A172 (cell line): ENCODE data around the gene SHISA7. TPM values are rescaled to one million over a fixed set of nuclear protein-coding genes. Genes with fewer than 3 reads are reported as not detected.
A peak's percentile ranks its signal among the peaks of the same experiment; 100 is the strongest.

Experiments used
- DNase-seq: peaks from one replicate; pipeline ENCODE4 v3.0.0-alpha.2; 2015; ENCODE audit warnings: low spot score
- total RNA-seq: library from RNA; depleted of rRNA; stranded (reverse); fragments of >200 nt; shearing (Covaris generic); gene quantifications from 2 replicates; pipeline ENCODE4 v1.2.3, GENCODE V29; 2014; rRNA removed

The SHISA7 gene
- not detected in 2 replicates for total RNA-seq

DNA sequence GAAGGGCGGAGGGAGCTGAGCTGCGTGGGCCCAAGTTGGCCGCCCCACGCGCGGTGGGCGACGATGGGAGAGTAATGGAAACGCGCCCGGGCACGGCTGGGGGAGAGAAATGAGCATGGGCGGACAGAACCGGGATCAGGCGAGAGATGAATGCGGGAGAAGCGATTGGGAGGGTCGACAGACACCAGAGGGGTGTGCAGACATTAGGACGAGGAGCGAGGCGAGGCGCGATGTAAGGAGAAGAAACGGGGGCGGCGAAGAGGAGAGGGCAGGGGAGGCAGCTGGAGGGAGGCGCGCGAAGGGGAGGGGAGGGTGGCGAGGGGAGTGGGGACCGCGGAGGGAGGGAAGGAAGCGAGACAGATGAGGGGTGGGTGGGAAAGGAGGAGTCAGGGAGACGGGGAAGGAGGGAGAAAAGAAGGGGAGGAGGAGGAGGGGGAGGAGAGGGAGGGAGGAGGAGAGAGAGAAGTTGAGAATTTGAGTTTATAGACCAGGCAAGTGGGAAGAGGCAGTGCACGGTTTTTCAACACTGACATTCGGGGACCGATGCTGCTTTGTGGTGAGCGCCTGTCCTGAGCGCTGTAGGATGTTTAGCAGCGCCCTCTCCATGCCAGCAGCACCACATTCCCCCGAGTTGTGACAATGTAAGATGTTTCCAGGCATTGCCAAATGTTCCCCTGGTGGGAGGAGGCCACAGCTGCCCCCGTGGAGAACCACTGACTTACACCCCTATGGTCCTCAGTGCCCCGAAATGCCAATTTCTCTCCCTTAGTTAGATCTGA lies at the start of gene SHISA7:
Gene SHISA7 (minus strand): TSS at position 256 of the 779 bp plus-strand sequence. CDS start 437 bp downstream, outside the sequence.
- no peak for DNase-seq

DNA sequence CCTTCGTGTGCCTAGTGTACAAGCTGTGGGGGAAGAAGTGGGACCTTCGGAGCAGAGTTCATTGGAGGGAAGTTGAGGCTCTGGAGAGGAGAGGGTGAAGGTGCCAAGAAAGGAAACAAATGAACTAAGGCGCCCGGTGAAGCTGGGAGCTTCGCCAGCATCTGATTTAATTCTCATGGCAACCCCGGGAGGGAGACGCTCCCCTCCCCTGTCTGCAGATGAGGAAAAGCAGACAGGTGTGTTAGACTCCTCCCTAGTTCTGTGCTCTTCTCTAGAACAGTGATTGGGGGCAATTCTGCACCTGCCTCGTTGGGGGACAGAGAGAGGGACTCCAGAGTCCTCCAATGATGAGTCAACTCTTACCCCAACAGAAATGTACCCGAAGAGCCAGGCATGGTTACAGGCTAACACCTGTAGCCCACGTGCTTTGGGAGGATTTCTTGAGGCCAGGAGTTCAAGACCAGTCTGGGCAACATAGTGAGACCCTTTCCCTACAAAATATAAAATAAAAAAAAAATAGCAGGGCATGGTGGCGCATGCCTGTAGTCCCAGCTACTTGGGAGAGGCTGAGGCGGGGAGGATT lies 49.4 kb upstream of the SHISA7 start:
- DNase-seq = no peak

DNA sequence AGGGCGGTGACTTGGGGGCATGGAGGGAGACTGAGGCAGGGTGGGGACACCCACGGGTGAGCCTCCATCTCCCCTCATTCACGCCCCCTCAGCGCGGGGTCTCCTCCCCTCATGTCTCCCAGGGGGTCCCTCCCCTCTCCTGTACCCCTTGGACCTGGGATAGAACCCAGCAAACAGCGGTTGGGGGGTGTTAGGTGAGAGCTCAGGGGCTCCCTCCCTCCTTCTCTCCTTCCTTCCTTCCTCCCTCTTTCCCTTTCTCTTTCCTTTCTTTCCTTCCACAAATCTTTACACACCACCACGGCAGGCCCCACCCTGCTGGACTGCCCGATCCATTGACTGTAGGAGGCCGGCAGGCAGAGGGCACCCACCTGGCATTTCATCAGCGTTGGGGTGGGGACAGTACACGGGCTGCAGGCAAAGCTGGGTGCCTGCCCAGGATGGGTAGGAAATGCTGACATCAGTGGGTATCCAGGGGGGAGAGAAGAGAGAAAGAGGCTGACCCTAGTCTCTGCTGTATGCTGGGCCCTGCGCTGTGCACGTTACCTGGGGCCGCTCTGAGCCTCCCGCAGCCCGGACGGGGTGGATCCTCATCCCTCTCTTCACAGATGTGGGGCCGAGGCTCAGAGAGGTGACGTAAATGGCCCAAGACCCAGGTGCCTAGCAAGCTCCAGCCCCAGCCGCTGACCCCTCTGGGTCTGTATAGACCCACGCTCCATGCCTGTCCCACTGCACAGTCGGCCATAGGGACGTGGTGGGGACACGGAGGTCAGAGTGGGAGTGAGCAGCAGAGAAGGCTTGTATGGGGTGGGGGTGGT lies 48.7 kb upstream of the SHISA7 start:
- peak; percentile 46 for DNase-seq

DNA sequence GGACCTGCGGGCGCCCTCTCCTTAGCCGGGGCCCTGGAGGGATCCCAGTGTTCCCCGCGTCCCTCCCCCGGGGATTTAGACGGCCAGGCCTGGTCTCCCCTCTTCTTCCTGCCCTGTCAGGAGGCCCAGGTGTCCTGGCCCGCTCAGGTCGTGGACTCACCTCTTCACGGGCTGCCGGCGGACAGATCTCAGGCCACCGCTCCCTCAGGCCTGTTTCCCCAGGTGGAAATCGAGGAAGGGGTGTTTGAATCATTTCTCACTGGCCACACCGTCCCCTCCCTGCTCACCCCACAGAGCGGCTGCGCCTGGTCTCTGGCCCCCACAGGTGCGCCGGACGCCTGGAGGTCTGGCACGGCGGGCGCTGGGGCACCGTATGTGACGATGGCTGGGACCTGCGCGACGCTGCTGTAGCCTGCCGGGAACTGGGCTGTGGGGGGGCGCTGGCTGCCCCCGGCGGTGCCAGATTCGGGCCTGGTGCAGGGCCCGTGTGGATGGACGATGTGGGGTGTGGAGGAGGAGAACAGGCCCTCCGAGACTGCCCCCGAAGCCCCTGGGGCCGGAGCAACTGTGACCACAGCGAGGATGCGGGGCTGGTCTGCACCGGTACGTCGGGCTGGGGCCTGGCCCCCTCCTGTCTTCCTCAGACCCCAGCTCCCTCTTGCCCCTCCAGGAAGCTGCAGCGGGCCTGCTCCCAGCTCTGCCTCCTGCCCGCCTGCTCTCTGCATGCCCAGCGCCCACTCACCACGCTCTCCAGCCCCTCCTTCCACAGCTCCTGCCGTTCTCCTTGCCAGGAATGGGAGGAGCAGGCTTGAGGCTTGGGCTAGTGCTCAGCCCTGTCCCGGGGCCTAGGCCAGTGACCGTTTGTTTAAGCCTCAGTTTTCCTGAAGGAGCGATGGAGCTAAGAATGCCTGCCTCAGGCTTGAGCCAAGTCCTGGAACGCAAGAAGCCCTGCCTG lies 47.7 kb upstream of the SHISA7 start:
- no peak for DNase-seq

DNA sequence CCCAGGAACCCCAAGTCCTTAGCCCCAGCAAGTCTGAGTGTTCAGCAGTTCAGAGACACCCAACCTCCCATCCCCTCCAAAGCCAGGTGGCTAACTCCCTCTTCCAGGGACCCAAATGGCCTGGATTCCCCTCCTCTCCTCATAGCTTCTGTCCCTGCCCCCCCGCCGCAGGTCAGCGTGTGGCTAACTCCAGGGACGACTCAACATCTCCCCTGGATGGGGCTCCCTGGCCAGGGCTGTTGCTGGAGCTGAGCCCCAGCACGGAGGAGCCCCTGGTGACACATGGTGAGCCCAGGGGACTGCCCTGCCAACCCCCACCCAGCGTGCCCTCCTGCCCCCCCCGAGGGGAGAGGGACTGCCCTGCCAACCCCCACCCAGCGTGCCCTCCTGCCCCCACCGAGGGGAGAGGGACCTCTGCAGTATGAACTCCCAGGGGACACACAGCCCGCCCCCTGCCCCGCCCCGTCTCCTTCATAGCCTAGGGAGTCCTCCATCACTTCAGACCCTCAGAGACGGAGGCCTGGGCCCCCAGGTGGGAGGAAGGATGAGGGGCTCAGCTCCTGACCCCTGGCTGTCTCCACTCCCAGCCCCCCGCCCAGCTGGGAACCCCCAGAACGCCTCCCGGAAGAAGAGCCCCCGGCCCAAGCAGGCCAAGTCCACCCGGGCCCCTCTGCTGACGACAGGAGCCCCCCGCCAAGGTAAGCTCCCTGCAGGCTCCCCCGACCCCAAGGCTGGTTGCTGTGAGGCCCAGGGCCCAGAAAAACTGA lies 46.8 kb upstream of the SHISA7 start:
- DNase-seq = no peak

DNA sequence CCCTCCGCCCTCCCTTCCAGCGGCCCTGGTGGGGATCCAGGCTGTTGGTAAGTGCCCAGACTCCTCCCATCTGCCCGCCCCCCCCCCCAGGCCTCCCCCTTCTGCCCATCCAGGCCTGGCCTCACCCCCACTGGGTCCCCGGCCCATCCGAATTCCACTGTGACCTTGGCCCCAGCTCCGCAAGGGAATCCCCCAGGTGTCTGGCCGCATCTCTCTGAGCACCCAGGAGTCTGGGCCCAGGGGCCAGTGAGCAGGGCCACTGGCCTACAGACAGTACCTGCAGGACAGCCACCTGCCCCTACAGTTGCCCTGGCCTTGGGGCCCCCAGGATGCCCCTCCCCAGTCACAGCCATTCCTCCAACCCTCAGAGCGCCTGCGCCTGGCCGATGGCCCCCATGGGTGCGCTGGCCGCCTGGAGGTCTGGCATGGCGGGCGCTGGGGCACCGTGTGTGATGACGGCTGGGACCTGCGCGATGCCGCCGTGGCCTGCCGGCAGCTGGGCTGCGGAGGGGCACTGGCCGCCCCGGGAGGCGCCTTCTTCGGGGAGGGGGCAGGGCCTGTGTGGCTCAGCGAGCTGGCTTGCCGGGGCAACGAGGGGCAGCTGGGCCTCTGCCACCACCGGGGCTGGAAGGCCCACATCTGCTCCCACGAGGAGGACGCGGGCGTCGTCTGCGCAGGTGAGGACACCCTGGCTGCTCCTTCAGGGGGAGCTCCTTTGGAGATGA lies 46.0 kb upstream of the SHISA7 start:
- no peak for DNase-seq

DNA sequence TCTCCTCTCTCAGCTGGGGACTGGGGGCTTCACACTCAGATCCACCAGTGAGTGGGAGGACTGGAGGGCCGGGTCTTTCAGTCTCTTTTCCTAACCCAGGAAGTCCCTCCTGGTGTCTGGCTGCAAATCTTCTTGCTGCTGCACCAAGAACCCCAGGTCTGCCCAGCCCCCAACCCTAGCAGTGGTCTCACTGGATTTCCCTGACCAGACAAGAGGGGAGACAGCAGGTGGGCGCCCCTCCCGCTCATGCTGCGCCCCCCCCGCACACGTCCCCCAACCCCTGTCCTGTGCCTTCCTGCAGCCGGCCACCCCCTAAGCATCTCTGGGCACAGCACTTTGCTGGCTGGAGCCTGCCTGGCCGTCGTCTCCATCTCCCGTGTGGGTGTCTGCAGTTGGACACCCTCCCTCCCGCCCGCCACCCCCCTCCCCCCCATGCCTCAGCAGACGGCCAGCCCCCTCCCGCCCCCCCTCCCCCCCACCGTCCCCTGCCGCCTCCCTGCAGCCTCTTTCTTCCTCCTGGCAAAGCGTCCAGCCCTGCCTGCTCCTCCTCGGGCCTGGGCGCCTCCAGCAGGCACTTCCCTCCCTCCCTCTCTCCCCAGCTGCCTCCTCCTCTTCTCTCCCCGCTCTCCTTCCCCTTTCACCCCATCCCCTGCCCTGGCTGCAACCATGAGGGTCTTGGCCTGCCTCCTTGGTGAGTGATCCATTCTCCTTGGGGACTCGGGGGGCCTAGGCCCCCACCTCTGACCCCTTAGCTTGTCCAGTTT lies 45.0 kb upstream of the SHISA7 start, which contains the start of gene SSC5D:
Gene SSC5D (plus strand): TSS at position 513 of the 764 bp plus-strand sequence. CDS start 154 bp downstream, at position 667.
- DNase-seq = no peak

DNA sequence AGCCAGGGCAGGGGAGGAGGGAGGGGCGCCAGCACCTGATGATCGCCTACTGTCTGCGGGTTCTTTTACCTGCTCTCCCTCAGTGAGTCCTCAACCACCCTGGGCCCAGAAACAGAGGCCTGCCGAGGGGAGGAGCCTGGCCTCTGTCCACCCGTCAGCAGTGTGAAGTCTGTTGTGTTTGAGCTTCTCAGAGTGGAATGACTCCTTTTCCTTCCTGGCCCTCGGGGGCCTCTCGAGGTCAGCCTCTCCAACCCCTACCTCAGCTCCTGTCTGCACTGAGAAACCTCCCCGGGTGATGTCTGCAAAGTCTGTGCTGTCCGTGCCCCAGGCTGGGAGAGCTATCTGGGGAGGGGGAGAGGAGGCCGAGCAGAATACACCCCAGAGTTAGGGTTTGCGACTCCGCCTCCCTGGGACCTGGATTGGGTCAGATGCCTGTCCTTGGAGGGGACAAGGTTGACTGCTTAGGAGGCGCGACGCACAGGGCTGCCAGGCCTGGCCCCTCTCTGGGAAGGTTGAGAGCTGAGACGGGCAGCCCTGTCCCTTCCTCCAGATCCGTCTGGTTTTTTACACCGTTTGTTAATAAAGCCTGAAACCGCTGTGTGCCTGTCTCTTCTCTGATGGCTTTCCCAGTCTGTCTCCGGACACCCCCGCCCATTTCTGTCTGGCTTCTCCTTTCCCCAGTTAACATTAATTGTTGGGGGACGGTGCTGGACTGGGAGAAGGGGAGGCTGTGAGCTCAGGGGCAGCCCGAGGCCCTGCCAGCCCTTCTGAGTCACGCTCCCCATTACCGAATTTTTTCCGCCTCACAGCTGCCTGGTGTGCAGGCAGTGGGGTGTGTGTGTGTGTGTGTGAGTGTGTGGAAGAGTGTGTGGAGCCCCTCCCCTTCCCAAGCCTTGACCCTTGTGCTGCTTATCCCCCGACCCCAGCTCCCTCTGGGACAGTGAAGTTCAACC lies 44.1 kb upstream of the SHISA7 start:
- DNase-seq = peak; percentile 94

DNA sequence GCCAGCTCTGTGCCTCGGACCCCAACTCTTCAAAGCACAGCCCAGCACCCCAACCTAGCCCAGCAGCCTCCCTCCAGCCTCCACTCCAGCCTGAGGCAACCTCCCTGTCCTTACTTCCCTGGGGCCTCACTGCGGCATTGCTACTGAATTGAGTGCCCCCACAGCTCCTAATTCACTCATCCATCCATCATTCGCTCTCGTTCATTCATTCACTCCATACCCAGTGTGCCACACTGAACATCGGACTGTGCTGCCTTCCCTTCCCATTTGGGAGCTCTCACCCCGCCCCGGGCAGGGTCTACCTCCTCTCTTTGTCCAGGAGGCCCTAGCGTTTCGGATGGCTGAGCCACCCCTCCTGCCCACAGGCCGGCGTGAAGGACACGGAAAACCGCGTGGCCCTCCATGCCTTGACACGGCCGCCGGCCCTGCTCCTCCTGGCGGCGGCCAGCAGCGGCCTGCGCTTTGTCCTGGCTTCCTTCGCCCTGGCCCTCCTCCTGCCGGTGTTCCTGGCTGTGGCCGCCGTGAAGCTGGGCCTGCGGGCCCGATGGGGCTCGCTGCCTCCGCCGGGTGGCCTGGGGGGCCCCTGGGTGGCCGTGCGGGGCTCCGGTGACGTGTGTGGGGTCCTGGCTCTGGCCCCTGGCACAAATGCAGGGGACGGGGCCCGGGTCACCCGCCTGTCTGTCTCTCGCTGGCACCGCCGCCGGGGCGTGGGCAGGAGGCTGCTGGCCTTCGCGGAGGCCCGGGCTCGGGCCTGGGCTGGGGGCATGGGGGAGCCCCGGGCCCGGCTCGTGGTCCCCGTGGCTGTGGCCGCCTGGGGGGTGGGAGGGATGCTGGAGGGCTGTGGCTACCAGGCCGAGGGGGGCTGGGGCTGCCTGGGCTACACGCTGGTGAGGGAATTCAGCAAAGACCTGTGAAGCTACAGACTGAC lies 43.2 kb upstream of the SHISA7 start:
- no peak for DNase-seq

DNA sequence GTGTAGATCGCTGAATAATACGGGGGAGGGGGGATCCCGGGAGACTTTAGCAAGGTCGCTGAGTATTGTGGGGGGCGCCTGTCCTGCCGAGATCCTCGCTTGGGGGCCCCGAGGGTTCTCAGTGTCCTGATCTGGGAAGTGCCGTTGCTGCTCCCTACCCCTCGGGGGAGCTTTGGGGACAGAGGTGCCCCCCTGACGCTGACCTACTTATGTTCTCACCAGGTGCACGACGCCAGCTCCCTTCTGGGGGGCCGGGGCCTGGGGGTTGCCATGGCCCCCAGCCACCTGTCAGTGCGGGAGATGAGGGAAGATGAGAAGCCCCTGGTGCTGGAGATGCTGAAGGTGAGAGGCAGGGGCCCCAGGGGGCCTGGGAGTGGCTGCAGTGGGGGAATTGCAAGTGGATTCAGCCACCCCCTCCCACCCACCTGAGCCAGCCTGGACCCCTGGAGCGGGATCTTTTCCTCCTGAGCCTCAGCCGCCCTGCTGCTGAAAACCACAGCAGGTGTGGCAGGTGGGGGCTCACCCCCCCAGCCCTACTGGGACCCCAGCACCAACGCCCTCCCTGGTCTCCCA lies 42.4 kb upstream of the SHISA7 start:
- no peak for DNase-seq

DNA sequence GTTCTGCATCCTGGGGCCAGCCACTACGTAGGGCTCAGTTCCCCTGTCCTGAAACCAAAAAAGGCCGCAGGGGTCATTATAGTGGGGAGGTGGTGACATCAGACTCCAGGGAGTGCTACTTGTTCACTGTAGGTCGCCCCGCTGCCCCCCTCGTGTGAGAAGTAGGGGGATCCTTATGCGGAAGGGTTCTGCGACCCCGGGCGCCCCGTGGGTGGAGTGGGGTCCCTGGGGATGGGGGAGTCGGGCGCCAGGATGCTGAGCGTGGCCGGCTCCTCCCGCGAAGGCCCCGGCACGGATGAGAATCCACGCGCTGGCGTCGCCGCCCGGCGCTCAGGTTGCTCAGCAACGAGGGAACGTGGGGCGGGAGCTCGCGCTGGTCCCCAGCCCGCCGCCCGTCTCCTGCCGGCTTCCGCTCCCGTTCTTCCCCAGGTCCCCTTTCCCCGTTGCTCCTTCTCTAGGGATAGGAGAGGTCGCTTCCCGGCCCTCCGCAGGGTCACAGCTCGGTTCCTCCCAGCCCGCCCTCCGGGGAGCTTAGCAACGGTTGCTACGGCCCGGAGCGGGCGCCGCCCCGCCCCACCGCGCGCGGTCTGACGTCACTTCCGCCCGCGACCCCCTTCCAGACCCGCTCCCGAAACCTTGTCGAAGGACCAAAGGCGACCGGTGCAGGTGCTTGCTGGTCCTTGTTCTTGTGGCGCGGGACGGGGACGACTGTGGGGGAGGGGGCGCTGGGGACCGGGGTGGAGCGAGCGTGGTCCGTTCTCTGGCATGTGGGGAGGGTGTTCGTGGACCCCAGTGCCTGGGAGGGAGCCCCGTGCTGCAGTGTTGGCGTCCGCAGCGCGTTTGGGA lies 41.7 kb upstream of the SHISA7 start, which contains the start of gene NAT14:
Gene NAT14 (plus strand): TSS at position 596 of the 846 bp plus-strand sequence. CDS start 521 bp downstream, outside the sequence.
- peak; percentile 58 for DNase-seq

DNA sequence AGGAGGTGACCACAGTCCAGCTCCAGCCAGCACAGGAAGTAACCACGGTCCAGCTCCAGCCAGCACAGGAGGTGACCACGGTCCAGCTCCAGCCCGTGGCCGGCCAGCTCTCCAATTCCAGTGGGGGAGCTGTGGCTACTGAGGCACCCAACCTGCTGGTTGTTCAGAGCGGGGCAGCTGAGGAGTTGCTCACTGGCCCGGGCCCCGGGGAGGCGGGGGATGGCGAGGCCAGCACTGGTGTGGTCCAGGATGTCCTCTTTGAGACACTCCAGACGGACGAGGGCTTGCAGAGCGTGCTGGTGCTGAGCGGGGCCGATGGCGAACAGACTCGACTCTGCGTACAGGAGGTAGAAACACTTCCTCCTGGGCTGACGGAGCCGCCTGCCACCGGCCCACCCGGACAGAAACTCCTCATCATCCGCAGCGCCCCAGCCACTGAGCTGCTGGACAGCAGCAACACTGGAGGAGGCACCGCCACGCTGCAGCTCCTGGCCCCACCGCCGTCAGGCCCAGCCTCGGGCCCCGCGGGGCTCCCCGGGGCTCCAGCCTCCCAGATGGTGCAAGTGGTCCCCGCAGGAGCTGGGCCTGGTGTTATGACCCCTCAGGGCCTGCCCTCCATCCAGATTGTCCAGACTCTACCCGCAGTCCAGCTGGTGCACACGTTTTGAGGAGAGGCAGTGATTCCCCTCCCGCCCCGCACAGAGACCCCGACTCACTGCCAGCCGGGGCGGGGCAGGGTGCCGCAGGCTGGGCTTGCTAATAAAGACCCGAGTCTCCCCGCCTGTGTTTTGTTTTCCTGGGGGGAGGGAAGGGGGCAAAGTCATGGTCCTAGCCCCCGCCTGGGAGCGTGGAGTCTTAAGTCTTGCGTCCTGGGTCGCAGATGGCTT lies 40.8 kb upstream of the SHISA7 start:
- no peak for DNase-seq

DNA sequence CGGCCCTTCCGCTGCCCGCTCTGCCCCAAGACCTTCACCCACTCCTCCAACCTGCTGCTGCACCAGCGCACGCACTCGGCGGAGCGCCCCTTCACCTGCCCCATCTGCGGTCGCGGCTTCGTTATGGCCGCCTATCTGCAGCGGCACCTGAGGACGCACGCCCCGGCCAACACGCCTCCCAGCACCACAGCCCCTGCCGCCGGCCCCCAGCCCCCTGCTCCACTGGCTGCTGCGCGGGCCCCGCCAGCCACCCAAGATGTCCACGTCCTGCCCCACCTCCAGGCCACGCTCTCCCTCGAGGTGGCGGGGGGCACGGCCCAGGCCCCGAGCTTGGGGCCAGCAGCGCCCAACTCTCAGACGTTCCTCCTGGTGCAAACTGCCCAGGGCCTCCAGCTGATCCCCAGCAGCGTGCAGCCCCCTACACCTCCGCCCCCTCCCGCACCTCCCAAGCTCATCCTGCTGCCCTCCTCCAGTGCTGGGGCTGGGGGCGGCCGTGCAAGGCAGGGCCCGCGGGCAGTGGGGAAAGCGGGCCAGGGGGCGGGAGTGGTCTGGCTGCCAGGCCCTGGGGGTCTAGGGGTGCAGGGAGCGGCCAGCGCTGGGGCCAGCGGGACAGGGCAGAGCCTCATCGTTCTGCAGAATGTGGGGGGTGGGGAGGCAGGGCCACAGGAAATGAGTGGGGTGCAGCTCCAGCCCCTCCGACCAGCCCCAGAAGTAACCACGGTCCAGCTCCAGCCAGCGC lies 40.0 kb upstream of the SHISA7 start:
- DNase-seq = no peak
